Measurements from ENCODE around the gene COPZ1.

Gene COPZ1

DNA sequence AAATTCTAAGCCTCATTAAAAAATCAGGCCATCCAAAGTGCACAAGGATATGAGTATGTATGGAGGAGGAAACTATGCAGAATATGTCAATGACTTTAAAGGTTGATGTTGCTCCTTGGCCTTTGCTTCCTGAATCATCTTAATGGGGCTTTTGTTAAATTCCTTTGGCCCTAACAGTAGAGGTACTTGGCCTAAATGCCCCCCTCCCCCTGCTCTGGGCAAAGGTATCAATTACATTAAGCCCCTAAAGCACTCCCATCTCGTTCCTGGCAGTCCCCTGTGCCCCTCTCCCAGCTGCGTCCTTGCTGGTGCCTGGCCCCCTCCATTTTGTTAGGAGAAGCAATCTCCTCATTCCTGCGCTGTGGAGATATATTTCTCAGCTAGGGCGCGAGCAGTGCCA lies 4.8 kb downstream of the COPZ1 start:
- no peaks in the 10 kb centered on the region for H3K9me3 ChIP-seq
- H3K27me3 ChIP-seq: no peaks in the 10 kb centered on the region
- intact Hi-C loops (cut with DNase I; ENCODE audit: low total_unique reads): loop anchor here (10.0 kb wide), 1 partner anchor 865 kb away; no protein-coding TSS in a partner anchor
- H3K4me1 ChIP-seq: peaks cover 0 to 58% (median 28%) of the 10 kb centered on the region in 4 donors
- H3K27ac ChIP-seq: no peak overlapping the region
- DNase-seq: no peak
- H3K36me3 ChIP-seq: peaks cover 0 to 5% (median 0%) of the 10 kb centered on the region in 3 donors
- TF ChIP-seq, protein P1, sequence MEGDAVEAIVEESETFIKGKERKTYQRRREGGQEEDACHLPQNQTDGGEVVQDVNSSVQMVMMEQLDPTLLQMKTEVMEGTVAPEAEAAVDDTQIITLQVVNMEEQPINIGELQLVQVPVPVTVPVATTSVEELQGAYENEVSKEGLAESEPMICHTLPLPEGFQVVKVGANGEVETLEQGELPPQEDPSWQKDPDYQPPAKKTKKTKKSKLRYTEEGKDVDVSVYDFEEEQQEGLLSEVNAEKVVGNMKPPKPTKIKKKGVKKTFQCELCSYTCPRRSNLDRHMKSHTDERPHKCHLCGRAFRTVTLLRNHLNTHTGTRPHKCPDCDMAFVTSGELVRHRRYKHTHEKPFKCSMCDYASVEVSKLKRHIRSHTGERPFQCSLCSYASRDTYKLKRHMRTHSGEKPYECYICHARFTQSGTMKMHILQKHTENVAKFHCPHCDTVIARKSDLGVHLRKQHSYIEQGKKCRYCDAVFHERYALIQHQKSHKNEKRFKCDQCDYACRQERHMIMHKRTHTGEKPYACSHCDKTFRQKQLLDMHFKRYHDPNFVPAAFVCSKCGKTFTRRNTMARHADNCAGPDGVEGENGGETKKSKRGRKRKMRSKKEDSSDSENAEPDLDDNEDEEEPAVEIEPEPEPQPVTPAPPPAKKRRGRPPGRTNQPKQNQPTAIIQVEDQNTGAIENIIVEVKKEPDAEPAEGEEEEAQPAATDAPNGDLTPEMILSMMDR (IDR thresholded peaks at IDR 0.05): no peak
- no peak overlapping the region for H3K4me3 ChIP-seq

DNA sequence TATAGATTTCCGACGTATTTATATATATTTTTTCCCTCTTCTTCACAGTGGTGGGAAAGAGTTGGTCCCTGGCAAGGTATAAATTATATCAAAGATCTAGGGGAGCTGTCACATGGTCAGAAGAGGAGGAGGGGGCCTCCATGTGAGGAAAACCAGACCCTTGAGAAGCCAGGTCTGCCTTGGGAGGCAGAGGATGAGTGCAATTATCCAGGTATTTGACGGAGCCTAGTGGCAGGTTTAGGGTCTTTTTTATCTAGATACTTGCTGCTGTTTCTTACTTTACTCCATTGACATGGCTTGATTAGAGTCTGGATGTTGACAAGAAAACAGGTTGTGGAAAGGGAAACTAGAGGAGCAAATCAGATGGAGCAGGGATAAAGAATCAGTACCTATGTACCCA lies 5.5 kb downstream of the COPZ1 start:
- TF ChIP-seq, protein P1 (IDR thresholded peaks at IDR 0.05): no peak
- intact Hi-C loops (cut with DNase I; ENCODE audit: low total_unique reads): loop anchor here (10.0 kb wide), 1 partner anchor 866 kb away; no protein-coding TSS in a partner anchor
- Histone ChIP-seq H3K4me3 (no peak overlapping the region), H3K36me3 (peaks cover 0 to 5% (median 0%) of the 10 kb centered on the region in 3 donors), H3K9me3 (no peaks in the 10 kb centered on the region), H3K27ac (no peak overlapping the region), H3K27me3 (no peaks in the 10 kb centered on the region), H3K4me1 (peaks cover 0 to 60% (median 28%) of the 10 kb centered on the region in 4 donors)
- no peak for DNase-seq

DNA sequence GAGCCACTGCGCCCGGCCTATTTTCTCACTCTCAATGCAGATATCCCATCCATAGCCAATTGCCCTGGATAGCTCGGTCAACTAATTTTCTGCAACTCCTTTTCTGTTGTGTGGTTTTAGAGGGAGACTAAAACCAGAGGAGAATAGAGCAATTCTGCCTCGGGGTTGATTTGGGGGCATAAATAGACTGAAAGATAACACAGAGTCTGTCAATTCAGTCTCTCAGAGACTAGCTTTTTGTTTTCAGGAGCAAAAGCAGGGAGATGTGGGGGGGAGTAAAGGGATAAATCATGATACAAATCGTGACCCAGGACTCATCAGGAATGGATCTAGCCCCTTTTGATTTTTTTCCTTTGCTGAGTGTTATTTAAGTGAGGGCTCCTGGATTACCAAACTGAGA lies 6.5 kb downstream of the COPZ1 start:
- Histone ChIP-seq H3K4me3 (no peak overlapping the region), H3K9me3 (no peaks in the 10 kb centered on the region), H3K27me3 (no peaks in the 10 kb centered on the region), H3K36me3 (peaks cover 0 to 5% (median 0%) of the 10 kb centered on the region in 3 donors), H3K27ac (no peak overlapping the region), H3K4me1 (peaks cover 0 to 49% (median 21%) of the 10 kb centered on the region in 4 donors)
- no peak for DNase-seq
- intact Hi-C loops (cut with DNase I; ENCODE audit: low total_unique reads): loop anchor here (10.0 kb wide), 1 partner anchor 867 kb away; no protein-coding TSS in a partner anchor
- TF ChIP-seq, protein P1 (IDR thresholded peaks at IDR 0.05): no peak

DNA sequence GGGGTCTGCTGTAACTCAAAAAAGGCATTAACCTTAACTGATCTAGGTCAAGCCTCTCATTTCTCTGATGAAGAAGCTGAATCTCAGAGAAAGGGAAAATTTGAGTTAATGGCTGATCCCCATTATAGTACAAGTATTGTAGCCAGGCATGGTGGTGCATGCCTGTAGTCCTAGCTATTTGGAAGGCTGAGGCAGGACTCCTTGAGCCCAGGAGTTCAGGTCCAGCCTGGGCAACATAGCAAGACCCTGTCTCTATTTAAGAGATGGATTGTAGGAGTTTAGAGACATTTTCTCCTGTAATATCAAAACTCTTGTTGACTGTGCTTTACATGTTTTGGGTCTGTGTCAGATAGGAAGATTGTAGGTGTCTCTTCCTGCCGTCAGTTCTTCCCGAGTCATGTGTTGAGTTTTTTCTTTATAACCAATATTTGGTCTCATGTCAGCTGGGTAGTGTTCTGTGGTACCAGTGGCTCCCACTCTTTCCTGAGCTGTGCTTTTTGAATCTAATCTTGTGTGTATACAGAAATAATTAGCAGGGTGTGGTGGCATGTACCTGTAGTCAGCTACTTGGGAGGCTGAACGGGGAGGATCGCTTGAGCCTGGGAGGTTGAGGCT lies 8.6 kb downstream of the COPZ1 start:
- H3K4me3 ChIP-seq: no peak overlapping the region
- H3K27me3 ChIP-seq: no peaks in the 10 kb centered on the region
- intact Hi-C loops (cut with DNase I; ENCODE audit: low total_unique reads): loop anchor here (10.0 kb wide), 1 partner anchor 869 kb away; no protein-coding TSS in a partner anchor
- peaks cover 0 to 52% (median 22%) of the 10 kb centered on the region in 4 donors for H3K4me1 ChIP-seq
- DNase-seq: no peak
- no peak overlapping the region for H3K27ac ChIP-seq
- peaks cover 0 to 5% (median 0%) of the 10 kb centered on the region in 3 donors for H3K36me3 ChIP-seq
- no peaks in the 10 kb centered on the region for H3K9me3 ChIP-seq
- TF ChIP-seq, protein P1 (IDR thresholded peaks at IDR 0.05): no peak

DNA sequence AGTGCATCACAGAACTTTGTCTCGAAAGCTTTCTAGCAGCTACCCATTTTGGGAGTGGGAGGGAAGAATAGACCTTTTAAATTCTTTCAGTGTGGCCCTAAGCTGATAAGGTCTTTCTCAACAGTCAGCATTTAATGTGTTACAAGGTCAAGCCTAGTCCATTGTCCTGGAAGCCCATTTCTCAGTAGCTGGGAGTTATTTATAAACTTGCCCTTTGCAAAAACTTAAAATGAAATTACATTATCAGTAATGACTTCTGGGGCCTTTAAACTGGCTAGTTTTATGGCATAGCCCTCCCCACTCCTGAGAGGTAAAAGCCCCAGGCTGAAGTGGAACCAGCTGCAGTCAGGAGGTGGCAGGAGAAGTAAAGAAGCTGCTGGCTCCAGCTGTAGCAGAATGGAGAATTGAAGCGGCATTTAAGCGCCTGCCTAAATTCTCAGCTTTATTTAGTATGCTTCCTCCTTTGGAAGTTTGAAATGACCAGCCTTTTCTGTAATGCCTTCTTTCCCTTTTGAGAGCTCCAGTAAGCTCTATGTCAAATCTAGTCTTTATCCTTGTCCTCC lies 12.4 kb downstream of the COPZ1 start:
- Histone ChIP-seq H3K27ac (peak overlapping the region; percentile 12 to 21), H3K36me3 (peaks cover 9 to 19% (median 11%) of the 10 kb centered on the region in 3 donors), H3K27me3 (no peaks in the 10 kb centered on the region), H3K4me1 (peaks cover 0 to 37% (median 20%) of the 10 kb centered on the region in 4 donors), H3K9me3 (no peaks in the 10 kb centered on the region), H3K4me3 (no peak overlapping the region)
- TF ChIP-seq, protein P1 (IDR thresholded peaks at IDR 0.05): no peak
- no peak for DNase-seq
- intact Hi-C loops (cut with DNase I; ENCODE audit: low total_unique reads): loop anchor here (10.0 kb wide), 1 partner anchor 873 kb away; no protein-coding TSS in a partner anchor

All from tibial artery (tissue), 4 donors.